Kidney (tissue), 14 donors: ENCODE measurements around the gene PSG6. TPM values are rescaled to one million over a fixed set of nuclear protein-coding genes. Genes with fewer than 3 reads are reported as not detected.
"Not testable (repeated sequence)": the region's sequence is repeated elsewhere in the genome, so short reads cannot be mapped to it uniquely, and the experiment has no call there.

Source experiments
- DNase-seq, 5 donors: peaks; one replicate each; pipeline ENCODE4 v3.0.0-alpha.2; 2013 to 2020
- FAIRE-seq: peaks from 2 replicates; lab custom pipeline; 2012; peaks lifted over from hg19 to GRCh38; lab: Jason Lieb, UNC
- H3K27ac ChIP-seq, 2 donors: one replicate each; pipeline ENCODE4 v1.7.0; 2013; ENCODE audit warnings: low read depth in 2 of 2, low read length in 2 of 2, inconsistent platforms in 1 of 2
- H3K27me3 ChIP-seq: one replicate; pipeline ENCODE4 v1.7.1; 2013; ENCODE audit warnings: low read length, inconsistent platforms; ENCODE audit not compliant: control insufficient read depth, insufficient read depth
- H3K36me3 ChIP-seq, 3 donors: one replicate each; pipeline versions ENCODE4 v1.7.0 to v1.7.1; 2013; ENCODE audit warnings: low read length in 3 of 3, control low read depth in 1 of 3, inconsistent platforms in 1 of 3; ENCODE audit not compliant: insufficient read depth in 3 of 3, control insufficient read depth in 2 of 3
- H3K4me1 ChIP-seq, 3 donors: one replicate each; pipeline versions ENCODE4 v1.7.0 to v1.7.1; 2013; ENCODE audit warnings: low read length in 3 of 3, inconsistent platforms in 1 of 3, low read depth in 1 of 3; ENCODE audit not compliant: control insufficient read depth in 2 of 3, insufficient read depth in 2 of 3
- H3K4me3 ChIP-seq, 3 donors: one replicate each; pipeline versions ENCODE4 v1.7.0 to v1.8.1; 2013; ENCODE audit warnings: low read length in 3 of 3, control low read depth in 1 of 3, inconsistent platforms in 1 of 3
- H3K9ac ChIP-seq, 3 donors: one replicate each; pipeline versions ENCODE4 v1.7.0 to v1.7.1; 2013; ENCODE audit warnings: low read length in 3 of 3, control low read depth in 1 of 3, inconsistent platforms in 1 of 3
- H3K9me3 ChIP-seq, 3 donors: one replicate each; pipeline versions ENCODE4 v1.7.0 to v1.7.1; 2013; ENCODE audit warnings: low read length in 3 of 3, control low read depth in 1 of 3, inconsistent platforms in 1 of 3; ENCODE audit not compliant: control insufficient read depth in 2 of 3, insufficient read depth in 1 of 3
- intact Hi-C: fragments of 100-400 bp; cut with DNase I; formaldehyde crosslinking; loops from one replicate; pipeline ENCODE4 v1.11.1; 2022
- polyA plus RNA-seq: library from polyadenylated mRNA; stranded (reverse); fragments of 350-450 nt; fragmentation: Illumina TruSeq; extraction: RNeasy Lipid Tissue Mini Kit (QIAGEN cat#74804); gene quantifications from one replicate; pipeline ENCODE4 v1.2.3, GENCODE V29; 2014; ENCODE audit warnings: low read depth, low replicate concordance; ENCODE audit not compliant: insufficient read depth
- total RNA-seq: library from RNA; stranded (reverse); fragmentation: NEBNext Ultra II Directional; extraction: Animal tissue kit (Norgen Biotek cat#: 25700); gene quantifications from one replicate; pipeline ENCODE4 v1.2.1, GENCODE V29; 2021
- TF ChIP-seq, protein P1 (sequence below): IDR thresholded peaks from 3 replicates; pipeline ENCODE4 v1.5.1; 2012; ENCODE audit warnings: mild to moderate bottlenecking, moderate library complexity, borderline replicate concordance; ENCODE audit not compliant: insufficient read depth; ENCODE audit errors: extremely low read depth
- donor health status: control.
- donor health status: control.
- donor health status: control.
- donor health status: control.
- donor health status: control.
- donor health status: DM: yes; HTN: yes; CAD: no.
- donor health status: Normal renal cell carcinoma (clear cell type).

PSG6 gene
- total and polyA plus RNA-seq, 2 donors from 2014 or later = not detected

- H3K9me3 ChIP-seq = no peaks in the 10 kb centered on the region
- H3K4me1 ChIP-seq = no peaks in the 10 kb centered on the region
- TF ChIP-seq, protein P1, sequence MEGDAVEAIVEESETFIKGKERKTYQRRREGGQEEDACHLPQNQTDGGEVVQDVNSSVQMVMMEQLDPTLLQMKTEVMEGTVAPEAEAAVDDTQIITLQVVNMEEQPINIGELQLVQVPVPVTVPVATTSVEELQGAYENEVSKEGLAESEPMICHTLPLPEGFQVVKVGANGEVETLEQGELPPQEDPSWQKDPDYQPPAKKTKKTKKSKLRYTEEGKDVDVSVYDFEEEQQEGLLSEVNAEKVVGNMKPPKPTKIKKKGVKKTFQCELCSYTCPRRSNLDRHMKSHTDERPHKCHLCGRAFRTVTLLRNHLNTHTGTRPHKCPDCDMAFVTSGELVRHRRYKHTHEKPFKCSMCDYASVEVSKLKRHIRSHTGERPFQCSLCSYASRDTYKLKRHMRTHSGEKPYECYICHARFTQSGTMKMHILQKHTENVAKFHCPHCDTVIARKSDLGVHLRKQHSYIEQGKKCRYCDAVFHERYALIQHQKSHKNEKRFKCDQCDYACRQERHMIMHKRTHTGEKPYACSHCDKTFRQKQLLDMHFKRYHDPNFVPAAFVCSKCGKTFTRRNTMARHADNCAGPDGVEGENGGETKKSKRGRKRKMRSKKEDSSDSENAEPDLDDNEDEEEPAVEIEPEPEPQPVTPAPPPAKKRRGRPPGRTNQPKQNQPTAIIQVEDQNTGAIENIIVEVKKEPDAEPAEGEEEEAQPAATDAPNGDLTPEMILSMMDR = no peak
- DNase-seq (peak in 1 of 5 donors; percentile 4), FAIRE-seq (no peak)
- intact Hi-C loops = no loop called here
- no peaks in the 10 kb centered on the region for H3K27me3 ChIP-seq
- H3K4me3 ChIP-seq = no peak overlapping the region
- no peaks in the 10 kb centered on the region for H3K36me3 ChIP-seq
- H3K27ac ChIP-seq = no peak overlapping the region
- no peak overlapping the region for H3K9ac ChIP-seq
These were observed 24.6 kb upstream of the PSG6 start for GRCh38 chr19:42942187-42942789.

- intact Hi-C loops, H3K9me3 ChIP-seq, H3K27ac ChIP-seq, H3K4me3 ChIP-seq, H3K9ac ChIP-seq, FAIRE-seq, DNase-seq, H3K36me3 ChIP-seq, H3K27me3 ChIP-seq, H3K4me1 ChIP-seq: not testable (repeated sequence)
These were observed 19.4 kb upstream of the PSG6 start, which contains the start of gene PSG7 for GRCh38 chr19:42937107-42937506. TSS of gene PSG7 (minus strand) at chr19:42937207. CDS start at chr19:42937076, 131 bp downstream.

DNA sequence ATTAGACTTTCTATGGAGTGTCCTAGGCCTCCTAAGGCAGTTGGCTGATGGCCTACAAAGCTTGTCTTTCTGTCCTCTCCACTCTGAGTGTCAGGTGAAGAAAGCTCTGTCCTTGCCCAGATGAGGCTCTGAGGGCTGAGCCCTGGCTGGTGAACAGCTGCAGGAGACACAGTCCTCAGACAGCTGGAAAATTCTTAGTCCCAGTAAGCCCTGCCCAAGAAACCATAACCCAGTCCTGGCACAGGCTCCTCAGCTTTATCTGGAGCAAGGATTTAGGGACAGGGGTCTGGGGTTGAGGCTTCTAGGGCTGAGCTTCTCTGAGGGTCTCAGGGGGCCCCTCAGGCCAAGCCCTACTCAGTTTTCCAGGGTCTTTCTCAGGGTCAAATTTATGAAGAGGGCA lies 17.0 kb upstream of the PSG6 start:
- H3K27ac ChIP-seq, H3K9me3 ChIP-seq, DNase-seq, H3K36me3 ChIP-seq, H3K9ac ChIP-seq, FAIRE-seq, intact Hi-C loops, H3K27me3 ChIP-seq, H3K4me3 ChIP-seq, H3K4me1 ChIP-seq: not testable (repeated sequence)

- FAIRE-seq, H3K9ac ChIP-seq, intact Hi-C loops: not testable (repeated sequence)
These were observed 16.5 kb upstream of the PSG6 start for GRCh38 chr19:42934183-42934582.

GRCh38 chr19:42933412-42933811 lies 15.7 kb upstream of the PSG6 start:
- H3K9me3 ChIP-seq, H3K27me3 ChIP-seq, FAIRE-seq: not testable (repeated sequence)

More at GRCh38 chr19:42934183-42934582, 16.5 kb upstream of the PSG6 start:
- not testable (repeated sequence) for H3K4me1 ChIP-seq, H3K9me3 ChIP-seq, H3K36me3 ChIP-seq, DNase-seq, H3K4me3 ChIP-seq, H3K27me3 ChIP-seq, H3K27ac ChIP-seq

GRCh38 chr19:42932485-42933101 lies 14.9 kb upstream of the PSG6 start:
- DNase-seq, H3K9me3 ChIP-seq, H3K9ac ChIP-seq, H3K4me3 ChIP-seq, H3K4me1 ChIP-seq, intact Hi-C loops, H3K27me3 ChIP-seq, FAIRE-seq, H3K27ac ChIP-seq, H3K36me3 ChIP-seq: not testable (repeated sequence)

More at GRCh38 chr19:42933412-42933811, 15.7 kb upstream of the PSG6 start:
- intact Hi-C loops, H3K36me3 ChIP-seq, DNase-seq, H3K27ac ChIP-seq, H3K4me3 ChIP-seq, H3K4me1 ChIP-seq, H3K9ac ChIP-seq: not testable (repeated sequence)

DNA sequence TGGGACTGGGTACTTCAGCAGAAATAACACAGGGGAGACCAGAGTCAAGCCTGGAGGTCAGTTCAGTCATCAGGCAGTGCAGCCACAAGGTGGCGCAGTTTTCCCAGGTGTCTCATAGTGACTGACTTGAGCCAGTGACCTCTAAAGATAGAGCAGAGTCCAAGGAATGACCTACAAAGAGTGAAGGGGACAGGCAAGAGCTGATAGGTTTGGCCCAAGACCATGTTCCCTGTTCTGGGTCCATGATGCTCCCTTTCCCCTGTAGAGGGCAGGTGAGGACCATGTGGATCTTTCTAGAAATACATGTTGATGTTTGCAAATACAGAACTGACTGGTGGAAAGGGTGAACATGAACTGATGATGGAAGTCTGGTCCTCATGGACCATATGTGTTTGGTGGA lies 12.5 kb upstream of the PSG6 start:
- H3K4me3 ChIP-seq, H3K36me3 ChIP-seq, H3K9ac ChIP-seq, H3K9me3 ChIP-seq, intact Hi-C loops, H3K27ac ChIP-seq, H3K4me1 ChIP-seq, FAIRE-seq, H3K27me3 ChIP-seq: not testable (repeated sequence)
- peak in 1 of 5 donors; percentile 5 for DNase-seq
